ENCODE results near the gene SPRN.

Gene SPRN

GRCh38 chr10:133405844-133406527, 18.4 kb downstream of the SPRN start:
- TF ChIP-seq SIN3A (IDR thresholded peaks at IDR 0.05; ENCODE audit: borderline replicate concordance, insufficient read depth, low read length) (no peak), FOXP2 (optimal IDR thresholded peaks at IDR 0.05; ENCODE audit: borderline replicate concordance, extremely low read depth, extremely low read length, insufficient read depth) (no peak), POLR2AphosphoS5 (IDR thresholded peaks at IDR 0.05; ENCODE audit: low read depth, low read length) (no peak), TAF1 (IDR thresholded peaks at IDR 0.05; ENCODE audit: borderline replicate concordance, insufficient read depth, low read length) (no peak)
- TF ChIP-seq, protein P1, sequence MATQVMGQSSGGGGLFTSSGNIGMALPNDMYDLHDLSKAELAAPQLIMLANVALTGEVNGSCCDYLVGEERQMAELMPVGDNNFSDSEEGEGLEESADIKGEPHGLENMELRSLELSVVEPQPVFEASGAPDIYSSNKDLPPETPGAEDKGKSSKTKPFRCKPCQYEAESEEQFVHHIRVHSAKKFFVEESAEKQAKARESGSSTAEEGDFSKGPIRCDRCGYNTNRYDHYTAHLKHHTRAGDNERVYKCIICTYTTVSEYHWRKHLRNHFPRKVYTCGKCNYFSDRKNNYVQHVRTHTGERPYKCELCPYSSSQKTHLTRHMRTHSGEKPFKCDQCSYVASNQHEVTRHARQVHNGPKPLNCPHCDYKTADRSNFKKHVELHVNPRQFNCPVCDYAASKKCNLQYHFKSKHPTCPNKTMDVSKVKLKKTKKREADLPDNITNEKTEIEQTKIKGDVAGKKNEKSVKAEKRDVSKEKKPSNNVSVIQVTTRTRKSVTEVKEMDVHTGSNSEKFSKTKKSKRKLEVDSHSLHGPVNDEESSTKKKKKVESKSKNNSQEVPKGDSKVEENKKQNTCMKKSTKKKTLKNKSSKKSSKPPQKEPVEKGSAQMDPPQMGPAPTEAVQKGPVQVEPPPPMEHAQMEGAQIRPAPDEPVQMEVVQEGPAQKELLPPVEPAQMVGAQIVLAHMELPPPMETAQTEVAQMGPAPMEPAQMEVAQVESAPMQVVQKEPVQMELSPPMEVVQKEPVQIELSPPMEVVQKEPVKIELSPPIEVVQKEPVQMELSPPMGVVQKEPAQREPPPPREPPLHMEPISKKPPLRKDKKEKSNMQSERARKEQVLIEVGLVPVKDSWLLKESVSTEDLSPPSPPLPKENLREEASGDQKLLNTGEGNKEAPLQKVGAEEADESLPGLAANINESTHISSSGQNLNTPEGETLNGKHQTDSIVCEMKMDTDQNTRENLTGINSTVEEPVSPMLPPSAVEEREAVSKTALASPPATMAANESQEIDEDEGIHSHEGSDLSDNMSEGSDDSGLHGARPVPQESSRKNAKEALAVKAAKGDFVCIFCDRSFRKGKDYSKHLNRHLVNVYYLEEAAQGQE (IDR thresholded peaks at IDR 0.05; ENCODE audit: insufficient read depth in 1 of 2, low read depth in 2 of 2, low read length in 2 of 2), result no peak

GRCh38 chr10:133405272-133405671, 19.2 kb downstream of the SPRN start:
- no peak for TF ChIP-seq POLR2AphosphoS5 (IDR thresholded peaks at IDR 0.05; ENCODE audit: low read depth, low read length)
- TF ChIP-seq, protein P1 (IDR thresholded peaks at IDR 0.05; ENCODE audit: insufficient read depth in 1 of 2, low read depth in 2 of 2, low read length in 2 of 2), result no peak
- no peak for TF ChIP-seq FOXP2 (optimal IDR thresholded peaks at IDR 0.05; ENCODE audit: borderline replicate concordance, extremely low read depth, extremely low read length, insufficient read depth)
- TF ChIP-seq TAF1 (IDR thresholded peaks at IDR 0.05; ENCODE audit: borderline replicate concordance, insufficient read depth, low read length), result no peak
- TF ChIP-seq SIN3A (IDR thresholded peaks at IDR 0.05; ENCODE audit: borderline replicate concordance, insufficient read depth, low read length), result no peak

GRCh38 chr10:133403784-133404183, 20.6 kb downstream of the SPRN start:
- TF ChIP-seq, protein P1 (IDR thresholded peaks at IDR 0.05; ENCODE audit: insufficient read depth in 1 of 2, low read depth in 2 of 2, low read length in 2 of 2), result no peak
- no peak for TF ChIP-seq TAF1 (IDR thresholded peaks at IDR 0.05; ENCODE audit: borderline replicate concordance, insufficient read depth, low read length)

DNA sequence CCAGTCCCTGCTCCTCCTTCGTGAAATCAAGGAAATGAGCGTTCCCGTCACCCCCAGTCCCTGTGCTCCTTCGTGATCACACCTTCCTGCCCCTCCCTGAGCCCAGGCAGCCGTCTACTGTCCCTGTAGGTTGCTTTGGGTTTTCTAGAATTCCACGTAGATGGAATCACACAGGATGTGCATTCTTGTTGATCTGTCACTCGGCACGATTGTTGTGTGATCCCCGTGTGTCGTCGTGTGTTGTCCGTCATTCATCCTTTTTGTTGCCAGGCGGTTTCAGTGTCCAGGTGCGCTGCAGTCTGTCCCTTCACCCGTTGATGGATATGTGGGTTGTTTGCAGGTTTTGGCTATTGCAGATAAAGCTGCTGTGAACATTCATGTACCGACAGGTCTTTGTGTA, 21.1 kb downstream of the SPRN start:
- TF ChIP-seq, protein P1 (IDR thresholded peaks at IDR 0.05; ENCODE audit: insufficient read depth in 1 of 2, low read depth in 2 of 2, low read length in 2 of 2), result no peak
- TF ChIP-seq POLR2AphosphoS5 (IDR thresholded peaks at IDR 0.05; ENCODE audit: low read depth, low read length) (no peak), TAF1 (IDR thresholded peaks at IDR 0.05; ENCODE audit: borderline replicate concordance, insufficient read depth, low read length) (no peak), SIN3A (IDR thresholded peaks at IDR 0.05; ENCODE audit: borderline replicate concordance, insufficient read depth, low read length) (no peak), FOXP2 (optimal IDR thresholded peaks at IDR 0.05; ENCODE audit: borderline replicate concordance, extremely low read depth, extremely low read length, insufficient read depth) (no peak)
